ENCODE data around the gene POLR1A.

The POLR1A gene

GRCh38 chr2:86025229-86025820 is 80.4 kb downstream of the POLR1A start:
- Histone ChIP-seq H3K9me3 (ENCODE audit: control insufficient read depth, insufficient read depth, low read length) (no peaks in the 10 kb centered on the region), H3K4me2 (ENCODE audit: low read length) (no peak overlapping the region), H3K4me3 (ENCODE audit: low read length) (no peak overlapping the region), H3K27me3 (ENCODE audit: control insufficient read depth, low read length) (no peaks in the 10 kb centered on the region), H3K79me2 (ENCODE audit: control insufficient read depth, low read length) (no peaks in the 10 kb centered on the region), H3K4me1 (ENCODE audit: control insufficient read depth, low read length) (no peaks in the 10 kb centered on the region), H3K36me3 (ENCODE audit: control insufficient read depth, low read length) (peaks cover 52% of the 10 kb centered on the region), H3K27ac (ENCODE audit: low read depth, low read length) (no peak overlapping the region), H4K20me1 (ENCODE audit: control insufficient read depth, insufficient read depth, low read depth, low read length) (no peaks in the 10 kb centered on the region), H3K9me2 (replicated peaks; ENCODE audit: control insufficient read depth, low read length) (no peaks in the 10 kb centered on the region), H3F3A (ENCODE audit: control insufficient read depth, insufficient read depth) (no peaks in the 10 kb centered on the region)
- no peak for TF ChIP-seq CTCF (IDR thresholded peaks at IDR 0.05; ENCODE audit: low read depth, low read length, poor library complexity, severe bottlenecking)
- TF ChIP-seq EZH2phosphoT487 (IDR thresholded peaks at IDR 0.05; ENCODE audit: borderline replicate concordance, low read length) = no peak

- H3K27me3 ChIP-seq (ENCODE audit: control insufficient read depth, low read length) = no peaks in the 10 kb centered on the region
- H3K9me3 ChIP-seq (ENCODE audit: control insufficient read depth, insufficient read depth, low read length) = no peaks in the 10 kb centered on the region
- H3K4me1 ChIP-seq (ENCODE audit: control insufficient read depth, low read length) = 0 out of 2 replicates have a peak, but pooled peaks cover under 1% of the 10 kb centered on the region
- H3K79me2 ChIP-seq (ENCODE audit: control insufficient read depth, low read length) = no peaks in the 10 kb centered on the region
- H3K4me3 ChIP-seq (ENCODE audit: low read length) = no peak overlapping the region
- H3K27ac ChIP-seq (ENCODE audit: low read depth, low read length) = no peak overlapping the region
- no peak overlapping the region for H3K4me2 ChIP-seq (ENCODE audit: low read length)
- H3K36me3 ChIP-seq (ENCODE audit: control insufficient read depth, low read length) = peaks cover 37% of the 10 kb centered on the region
- TF ChIP-seq EZH2phosphoT487 (IDR thresholded peaks at IDR 0.05; ENCODE audit: borderline replicate concordance, low read length) = no peak
- TF ChIP-seq CTCF (IDR thresholded peaks at IDR 0.05; ENCODE audit: low read depth, low read length, poor library complexity, severe bottlenecking) = no peak
- no peaks in the 10 kb centered on the region for H3F3A ChIP-seq (ENCODE audit: control insufficient read depth, insufficient read depth)
- H4K20me1 ChIP-seq (ENCODE audit: control insufficient read depth, insufficient read depth, low read depth, low read length) = no peaks in the 10 kb centered on the region
- no peaks in the 10 kb centered on the region for H3K9me2 ChIP-seq (replicated peaks; ENCODE audit: control insufficient read depth, low read length)
Observed at GRCh38 chr2:86023366-86023712, 82.3 kb downstream of the POLR1A start.

- H3K4me1 ChIP-seq (ENCODE audit: control insufficient read depth, low read length) = peaks cover 5% of the 10 kb centered on the region
- H3K4me2 ChIP-seq (ENCODE audit: low read length) = no peak overlapping the region
- no peak overlapping the region for H3K4me3 ChIP-seq (ENCODE audit: low read length)
- TF ChIP-seq EZH2phosphoT487 (IDR thresholded peaks at IDR 0.05; ENCODE audit: borderline replicate concordance, low read length) = no peak
- TF ChIP-seq CTCF (IDR thresholded peaks at IDR 0.05; ENCODE audit: low read depth, low read length, poor library complexity, severe bottlenecking) = no peak
- peaks cover 31% of the 10 kb centered on the region for H3K36me3 ChIP-seq (ENCODE audit: control insufficient read depth, low read length)
- no peaks in the 10 kb centered on the region for H3F3A ChIP-seq (ENCODE audit: control insufficient read depth, insufficient read depth)
- H3K9me3 ChIP-seq (ENCODE audit: control insufficient read depth, insufficient read depth, low read length) = no peaks in the 10 kb centered on the region
- H4K20me1 ChIP-seq (ENCODE audit: control insufficient read depth, insufficient read depth, low read depth, low read length) = no peaks in the 10 kb centered on the region
- no peaks in the 10 kb centered on the region for H3K79me2 ChIP-seq (ENCODE audit: control insufficient read depth, low read length)
- H3K9me2 ChIP-seq (replicated peaks; ENCODE audit: control insufficient read depth, low read length) = no peaks in the 10 kb centered on the region
- no peak overlapping the region for H3K27ac ChIP-seq (ENCODE audit: low read depth, low read length)
- H3K27me3 ChIP-seq (ENCODE audit: control insufficient read depth, low read length) = no peaks in the 10 kb centered on the region
Observed at GRCh38 chr2:86022661-86023365, 82.9 kb downstream of the POLR1A start.
